MM.1S (cell line): ENCODE results near the gene ANKRD10.

Experiments used
- CTCF ChIP-seq: fragments of 300-600 bp; sonication (generic); IDR thresholded peaks from 2 replicates; pipeline ENCODE4 v1.5.1; 2016; ENCODE audit warnings: antibody characterized with exemption, low read length, mixed read lengths
- EZH2 ChIP-seq: fragments of 300-600 bp; sonication (generic); optimal IDR thresholded peaks from 2 replicates; pipeline ENCODE3; 2017; ENCODE audit warnings: low read depth, mild to moderate bottlenecking, antibody characterized with exemption, low read length, mixed read lengths
- EZH2phosphoT487 ChIP-seq: fragments of 300-600 bp; sonication (generic); IDR thresholded peaks from 2 replicates; pipeline ENCODE4 v1.6.1; 2018; ENCODE audit warnings: antibody characterized with exemption, low read length

GRCh38 chr13:110881839-110882627 lies 32.8 kb downstream of the ANKRD10 start:
- no peak for TF ChIP-seq CTCF
- TF ChIP-seq EZH2: no peak
- no peak for TF ChIP-seq EZH2phosphoT487
